ENCODE results near the gene KCNH1. TPM values are rescaled to one million over a fixed set of nuclear protein-coding genes. Genes with fewer than 3 reads are reported as not detected.

The KCNH1 gene
- total and polyA plus RNA-seq, 5 donors from 2014 or later, result not detected

DNA sequence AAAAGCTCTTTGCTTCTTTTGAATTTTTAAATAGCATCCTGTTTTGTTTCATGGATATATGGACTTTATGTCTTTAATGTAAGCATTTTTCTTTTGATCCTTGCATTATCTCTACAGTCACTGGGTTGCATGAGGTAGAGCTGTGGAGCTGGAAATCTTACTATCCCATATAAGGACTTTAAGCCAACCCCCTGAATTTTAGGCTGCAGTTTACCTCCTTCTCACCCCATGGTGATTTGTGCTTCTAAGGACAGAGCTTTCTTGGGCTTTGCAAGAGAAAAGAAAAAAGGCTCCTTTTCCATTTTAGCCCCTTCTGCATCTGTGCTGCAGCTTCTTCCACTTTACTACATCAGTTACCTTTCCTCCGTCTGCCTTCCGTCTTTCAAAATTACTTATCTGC is 431.4 kb downstream of the KCNH1 start:
- H3K27me3 Mint-ChIP-seq, result peaks cover 6% of the 10 kb centered on the region
- no peak overlapping the region for H3K27ac Mint-ChIP-seq
- no peak overlapping the region for H3K4me3 Mint-ChIP-seq
- no peaks in the 10 kb centered on the region for H3K4me1 ChIP-seq (ENCODE audit: control insufficient read depth, insufficient read depth, low read length, poor library complexity, severe bottlenecking)
- H3K4me1 Mint-ChIP-seq, result no peaks in the 10 kb centered on the region
- ATAC-seq (ENCODE audit: low read depth in 2 of 2) (no peak), DNase-seq (no peak)
- H3K4me3 ChIP-seq (ENCODE audit: low read depth, low read length), result no peak overlapping the region
- H3K27ac ChIP-seq (ENCODE audit: insufficient read depth, low read length, poor library complexity, severe bottlenecking), result no peak overlapping the region
- H3K36me3 Mint-ChIP-seq, result no peaks in the 10 kb centered on the region
- no peaks in the 10 kb centered on the region for H3K27me3 ChIP-seq (ENCODE audit: control insufficient read depth, insufficient read depth, low read length)
- no peaks in the 10 kb centered on the region for H3K9me3 ChIP-seq (ENCODE audit: control insufficient read depth in 2 of 2, low read length in 2 of 2)
- H3K9me3 Mint-ChIP-seq, result peaks cover 0 to 1% (median 0%) of the 10 kb centered on the region in 7 donors
- H3K36me3 ChIP-seq (ENCODE audit: control insufficient read depth, insufficient read depth, low read length), result no peaks in the 10 kb centered on the region

GRCh38 chr1:210700511-210700910 is 433.4 kb downstream of the KCNH1 start:
- H3K27me3 Mint-ChIP-seq, result peaks cover 6% of the 10 kb centered on the region
- Histone ChIP-seq H3K27ac (ENCODE audit: insufficient read depth, low read length, poor library complexity, severe bottlenecking) (no peak overlapping the region), H3K9me3 (ENCODE audit: control insufficient read depth in 2 of 2, low read length in 2 of 2) (no peaks in the 10 kb centered on the region), H3K4me3 (ENCODE audit: low read depth, low read length) (no peak overlapping the region), H3K36me3 (ENCODE audit: control insufficient read depth, insufficient read depth, low read length) (no peaks in the 10 kb centered on the region), H3K4me1 (ENCODE audit: control insufficient read depth, insufficient read depth, low read length, poor library complexity, severe bottlenecking) (no peaks in the 10 kb centered on the region), H3K27me3 (ENCODE audit: control insufficient read depth, insufficient read depth, low read length) (no peaks in the 10 kb centered on the region)
- H3K4me1 Mint-ChIP-seq, result peaks cover 0 to 8% (median 1%) of the 10 kb centered on the region in 4 donors
- ATAC-seq (ENCODE audit: low read depth in 2 of 2), result no peak
- DNase-seq, result no peak
- no peaks in the 10 kb centered on the region for H3K36me3 Mint-ChIP-seq
- H3K4me3 Mint-ChIP-seq, result no peak overlapping the region
- peaks cover 0 to 1% (median 0%) of the 10 kb centered on the region in 7 donors for H3K9me3 Mint-ChIP-seq
- H3K27ac Mint-ChIP-seq, result no peak overlapping the region

DNA sequence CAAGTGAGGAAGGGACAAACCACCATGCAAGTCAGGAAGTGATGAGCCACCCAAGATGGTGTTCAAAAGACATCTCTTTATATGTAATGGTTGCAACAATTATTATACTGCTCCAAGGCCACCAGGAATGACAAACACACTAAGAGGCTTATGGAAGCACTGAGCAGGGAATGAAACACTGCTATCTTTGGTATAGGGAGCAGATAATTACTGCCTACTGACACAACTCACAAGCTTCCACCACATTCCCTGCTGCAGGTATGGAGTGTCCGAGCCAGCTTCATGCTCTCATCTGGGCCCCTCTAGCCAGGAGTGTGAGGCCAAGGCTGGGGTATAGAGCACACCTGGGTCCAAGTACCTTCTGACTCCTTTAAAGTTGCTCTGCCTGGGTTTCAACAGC is 433.9 kb downstream of the KCNH1 start:
- no peaks in the 10 kb centered on the region for H3K4me1 ChIP-seq (ENCODE audit: control insufficient read depth, insufficient read depth, low read length, poor library complexity, severe bottlenecking)
- Mint-ChIP-seq H3K9me3 (peaks cover 0 to 1% (median 0%) of the 10 kb centered on the region in 7 donors), H3K27me3 (peaks cover 6% of the 10 kb centered on the region), H3K36me3 (no peaks in the 10 kb centered on the region), H3K4me3 (no peak overlapping the region), H3K4me1 (peaks cover 0 to 8% (median 1%) of the 10 kb centered on the region in 4 donors), H3K27ac (no peak overlapping the region)
- no peak for ATAC-seq (ENCODE audit: low read depth in 2 of 2)
- no peaks in the 10 kb centered on the region for H3K27me3 ChIP-seq (ENCODE audit: control insufficient read depth, insufficient read depth, low read length)
- H3K36me3 ChIP-seq (ENCODE audit: control insufficient read depth, insufficient read depth, low read length), result no peaks in the 10 kb centered on the region
- H3K27ac ChIP-seq (ENCODE audit: insufficient read depth, low read length, poor library complexity, severe bottlenecking), result no peak overlapping the region
- no peak overlapping the region for H3K4me3 ChIP-seq (ENCODE audit: low read depth, low read length)
- no peaks in the 10 kb centered on the region for H3K9me3 ChIP-seq (ENCODE audit: control insufficient read depth in 2 of 2, low read length in 2 of 2)
- no peak for DNase-seq

DNA sequence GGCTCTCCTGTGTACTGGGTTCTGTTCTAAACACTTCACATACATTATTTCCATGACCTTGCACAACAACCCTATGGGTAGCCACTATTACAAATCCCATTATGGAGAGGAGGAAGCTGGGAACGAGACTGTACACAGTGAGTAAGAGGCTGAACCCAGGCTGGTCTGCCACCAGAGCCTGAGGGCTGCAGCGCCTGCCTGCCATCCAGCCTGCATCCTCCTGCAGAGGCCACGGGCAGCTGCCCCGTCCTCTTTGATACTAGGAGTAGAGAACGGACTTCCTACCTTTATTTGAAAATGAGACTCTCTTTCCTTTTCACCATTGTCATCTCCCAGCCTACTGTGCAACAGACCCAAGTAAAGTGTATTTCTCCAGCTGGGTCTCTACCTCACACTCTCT is 435.3 kb downstream of the KCNH1 start:
- Histone ChIP-seq H3K36me3 (ENCODE audit: control insufficient read depth, insufficient read depth, low read length) (no peaks in the 10 kb centered on the region), H3K27ac (ENCODE audit: insufficient read depth, low read length, poor library complexity, severe bottlenecking) (no peak overlapping the region), H3K4me3 (ENCODE audit: low read depth, low read length) (no peak overlapping the region), H3K4me1 (ENCODE audit: control insufficient read depth, insufficient read depth, low read length, poor library complexity, severe bottlenecking) (no peaks in the 10 kb centered on the region), H3K27me3 (ENCODE audit: control insufficient read depth, insufficient read depth, low read length) (no peaks in the 10 kb centered on the region), H3K9me3 (ENCODE audit: control insufficient read depth in 2 of 2, low read length in 2 of 2) (no peaks in the 10 kb centered on the region)
- Mint-ChIP-seq H3K9me3 (peaks cover 0 to 1% (median 0%) of the 10 kb centered on the region in 7 donors), H3K4me3 (peak overlapping the region in 1 of 4 donors; percentile 5), H3K27ac (no peak overlapping the region), H3K4me1 (peaks cover 0 to 8% (median 1%) of the 10 kb centered on the region in 4 donors), H3K27me3 (peaks cover 6% of the 10 kb centered on the region), H3K36me3 (no peaks in the 10 kb centered on the region)
- ATAC-seq (ENCODE audit: low read depth in 2 of 2) (no peak), DNase-seq (no peak)

DNA sequence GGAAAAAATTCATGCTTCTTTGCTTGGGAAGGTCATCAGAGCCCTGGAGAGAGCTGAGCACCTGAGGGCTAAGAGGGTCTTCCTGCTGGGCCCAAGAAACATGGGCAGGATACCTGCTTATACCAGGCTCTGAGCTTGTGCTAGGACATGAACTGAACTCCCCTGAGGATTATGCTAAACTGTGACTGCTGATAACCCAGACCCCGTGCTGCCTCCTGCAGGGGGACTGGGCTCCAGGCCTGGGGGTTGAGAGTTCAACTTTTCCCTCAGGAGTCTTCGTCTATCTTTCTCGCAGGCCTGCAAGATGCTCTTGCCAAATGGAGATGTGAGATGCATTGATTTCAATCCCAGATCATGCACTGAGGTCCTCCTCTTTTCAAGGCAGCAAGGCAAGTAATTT is 436.8 kb downstream of the KCNH1 start:
- Histone ChIP-seq H3K4me1 (ENCODE audit: control insufficient read depth, insufficient read depth, low read length, poor library complexity, severe bottlenecking) (no peaks in the 10 kb centered on the region), H3K36me3 (ENCODE audit: control insufficient read depth, insufficient read depth, low read length) (no peaks in the 10 kb centered on the region), H3K27me3 (ENCODE audit: control insufficient read depth, insufficient read depth, low read length) (no peaks in the 10 kb centered on the region), H3K27ac (ENCODE audit: insufficient read depth, low read length, poor library complexity, severe bottlenecking) (no peak overlapping the region), H3K4me3 (ENCODE audit: low read depth, low read length) (no peak overlapping the region), H3K9me3 (ENCODE audit: control insufficient read depth in 2 of 2, low read length in 2 of 2) (no peaks in the 10 kb centered on the region)
- Mint-ChIP-seq H3K27me3 (peaks cover 6% of the 10 kb centered on the region), H3K9me3 (peaks cover 0 to 1% (median 0%) of the 10 kb centered on the region in 7 donors), H3K4me1 (peaks cover 0 to 18% (median 3%) of the 10 kb centered on the region in 4 donors), H3K4me3 (no peak overlapping the region), H3K36me3 (no peaks in the 10 kb centered on the region), H3K27ac (no peak overlapping the region)
- ATAC-seq (ENCODE audit: low read depth in 2 of 2) (no peak), DNase-seq (no peak)

DNA sequence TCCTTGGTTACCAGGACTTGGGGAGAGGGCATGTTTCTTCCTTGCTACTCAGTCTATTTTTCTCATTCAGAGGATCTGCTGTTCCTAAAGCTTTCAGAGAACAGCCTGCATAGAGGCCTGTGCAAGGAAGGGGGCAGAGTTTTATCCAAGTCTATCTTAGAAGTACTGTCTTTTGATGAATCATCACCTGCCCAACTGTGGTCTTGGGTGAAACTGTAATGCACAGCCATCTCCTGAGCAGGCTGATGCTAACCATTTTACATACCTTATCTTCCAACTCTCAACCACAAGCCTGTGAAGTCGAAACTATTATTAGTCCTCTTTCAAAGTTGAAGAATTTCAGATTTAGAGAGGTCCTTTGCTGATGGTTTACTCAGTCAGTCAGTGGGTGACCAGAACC is 437.2 kb downstream of the KCNH1 start:
- H3K27ac Mint-ChIP-seq, result peak overlapping the region in 1 of 3 donors; percentile 20
- peaks cover 0 to 18% (median 3%) of the 10 kb centered on the region in 4 donors for H3K4me1 Mint-ChIP-seq
- Histone ChIP-seq H3K36me3 (ENCODE audit: control insufficient read depth, insufficient read depth, low read length) (no peaks in the 10 kb centered on the region), H3K27me3 (ENCODE audit: control insufficient read depth, insufficient read depth, low read length) (no peaks in the 10 kb centered on the region), H3K27ac (ENCODE audit: insufficient read depth, low read length, poor library complexity, severe bottlenecking) (no peak overlapping the region), H3K4me1 (ENCODE audit: control insufficient read depth, insufficient read depth, low read length, poor library complexity, severe bottlenecking) (no peaks in the 10 kb centered on the region), H3K4me3 (ENCODE audit: low read depth, low read length) (no peak overlapping the region), H3K9me3 (ENCODE audit: control insufficient read depth in 2 of 2, low read length in 2 of 2) (no peaks in the 10 kb centered on the region)
- DNase-seq (peak in 1 of 3 donors; percentile 22), ATAC-seq (ENCODE audit: low read depth in 2 of 2) (no peak)
- H3K36me3 Mint-ChIP-seq, result no peaks in the 10 kb centered on the region
- no peak overlapping the region for H3K4me3 Mint-ChIP-seq
- peaks cover 6% of the 10 kb centered on the region for H3K27me3 Mint-ChIP-seq
- H3K9me3 Mint-ChIP-seq, result peaks cover 0 to 1% (median 0%) of the 10 kb centered on the region in 7 donors

GRCh38 chr1:210695026-210695425 is 438.9 kb downstream of the KCNH1 start:
- H3K27ac Mint-ChIP-seq, result no peak overlapping the region
- H3K4me3 ChIP-seq (ENCODE audit: low read depth, low read length), result no peak overlapping the region
- no peaks in the 10 kb centered on the region for H3K9me3 ChIP-seq (ENCODE audit: control insufficient read depth in 2 of 2, low read length in 2 of 2)
- no peaks in the 10 kb centered on the region for H3K4me1 ChIP-seq (ENCODE audit: control insufficient read depth, insufficient read depth, low read length, poor library complexity, severe bottlenecking)
- H3K27ac ChIP-seq (ENCODE audit: insufficient read depth, low read length, poor library complexity, severe bottlenecking), result no peak overlapping the region
- no peak overlapping the region for H3K4me3 Mint-ChIP-seq
- H3K9me3 Mint-ChIP-seq, result peaks cover 0 to 1% (median 0%) of the 10 kb centered on the region in 7 donors
- peaks cover 0 to 18% (median 3%) of the 10 kb centered on the region in 4 donors for H3K4me1 Mint-ChIP-seq
- no peak for DNase-seq
- H3K36me3 Mint-ChIP-seq, result no peaks in the 10 kb centered on the region
- no peaks in the 10 kb centered on the region for H3K27me3 ChIP-seq (ENCODE audit: control insufficient read depth, insufficient read depth, low read length)
- no peak for ATAC-seq (ENCODE audit: low read depth in 2 of 2)
- no peaks in the 10 kb centered on the region for H3K36me3 ChIP-seq (ENCODE audit: control insufficient read depth, insufficient read depth, low read length)
- H3K27me3 Mint-ChIP-seq, result peaks cover 6% of the 10 kb centered on the region

DNA sequence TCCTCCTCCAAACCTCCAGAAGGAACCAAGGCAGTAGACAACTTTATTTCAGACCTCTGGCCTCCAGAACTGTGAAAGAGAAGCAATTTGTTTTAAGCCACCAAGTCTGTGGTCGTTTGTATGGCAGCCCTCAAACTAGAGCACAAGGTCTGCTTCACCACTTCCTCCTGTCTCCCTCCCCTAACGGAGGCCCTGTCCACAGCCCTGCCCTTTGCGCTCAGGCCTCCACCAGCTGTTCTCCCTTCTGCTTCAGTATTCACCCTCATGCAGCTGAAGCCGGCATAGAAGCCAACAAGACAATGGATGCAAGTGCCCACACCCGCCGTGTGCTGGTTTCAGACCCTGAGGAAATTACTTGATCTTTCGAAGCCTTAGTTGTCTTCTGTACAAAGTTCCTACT is 441.2 kb downstream of the KCNH1 start:
- Mint-ChIP-seq H3K36me3 (no peaks in the 10 kb centered on the region), H3K27ac (peak overlapping the region in 1 of 3 donors; percentile 65), H3K4me1 (peaks cover 0 to 18% (median 3%) of the 10 kb centered on the region in 4 donors), H3K4me3 (no peak overlapping the region), H3K27me3 (no peaks in the 10 kb centered on the region), H3K9me3 (peaks cover 0 to 1% (median 0%) of the 10 kb centered on the region in 7 donors)
- no peak overlapping the region for H3K27ac ChIP-seq (ENCODE audit: insufficient read depth, low read length, poor library complexity, severe bottlenecking)
- no peaks in the 10 kb centered on the region for H3K27me3 ChIP-seq (ENCODE audit: control insufficient read depth, insufficient read depth, low read length)
- DNase-seq (no peak), ATAC-seq (ENCODE audit: low read depth in 2 of 2) (no peak)
- no peaks in the 10 kb centered on the region for H3K36me3 ChIP-seq (ENCODE audit: control insufficient read depth, insufficient read depth, low read length)
- no peaks in the 10 kb centered on the region for H3K4me1 ChIP-seq (ENCODE audit: control insufficient read depth, insufficient read depth, low read length, poor library complexity, severe bottlenecking)
- H3K4me3 ChIP-seq (ENCODE audit: low read depth, low read length), result no peak overlapping the region
- H3K9me3 ChIP-seq (ENCODE audit: control insufficient read depth in 2 of 2, low read length in 2 of 2), result no peaks in the 10 kb centered on the region

All from CD4-positive, CD25-positive, alpha-beta regulatory T cell (primary cell).